ENCODE results near the gene PLGRKT.
A peak's percentile ranks its signal among the peaks of the same experiment; 100 is the strongest.
"Not testable (repeated sequence)": the region's sequence is repeated elsewhere in the genome, so short reads cannot be mapped to it uniquely, and the experiment has no call there.

PLGRKT gene

GRCh38 chr9:5466766-5467165, 29.0 kb upstream of the PLGRKT start:
- H3K4me3 ChIP-seq (ENCODE audit: control insufficient read depth, low read depth, low read length) = no peak overlapping the region
- no peak for TF ChIP-seq CTCF (conservative IDR thresholded peaks at IDR 0.05; ENCODE audit: control insufficient read depth, insufficient read depth, low read depth, low read length)
- DNase-seq (ENCODE audit: low read depth) = no peak

GRCh38 chr9:5466005-5466404, 28.3 kb upstream of the PLGRKT start:
- no peak for DNase-seq (ENCODE audit: low read depth)
- H3K4me3 ChIP-seq (ENCODE audit: control insufficient read depth, low read depth, low read length) = no peak overlapping the region
- TF ChIP-seq CTCF (conservative IDR thresholded peaks at IDR 0.05; ENCODE audit: control insufficient read depth, insufficient read depth, low read depth, low read length) = no peak

- DNase-seq (ENCODE audit: low read depth); H3K4me3 ChIP-seq (ENCODE audit: control insufficient read depth, low read depth, low read length): not testable (repeated sequence)
Observed at GRCh38 chr9:5464831-5465330, 27.2 kb upstream of the PLGRKT start.

GRCh38 chr9:5460157-5460556, 22.4 kb upstream of the PLGRKT start:
- no peak for DNase-seq (ENCODE audit: low read depth)
- no peak for TF ChIP-seq CTCF (conservative IDR thresholded peaks at IDR 0.05; ENCODE audit: control insufficient read depth, insufficient read depth, low read depth, low read length)

GRCh38 chr9:5459289-5459829, 21.6 kb upstream of the PLGRKT start:
- DNase-seq (ENCODE audit: low read depth) = no peak
- TF ChIP-seq CTCF (conservative IDR thresholded peaks at IDR 0.05; ENCODE audit: control insufficient read depth, insufficient read depth, low read depth, low read length) = no peak
- H3K4me3 ChIP-seq (ENCODE audit: control insufficient read depth, low read depth, low read length) = no peak overlapping the region

More at GRCh38 chr9:5460157-5460556, 22.4 kb upstream of the PLGRKT start:
- no peak overlapping the region for H3K4me3 ChIP-seq (ENCODE audit: control insufficient read depth, low read depth, low read length)

- no peak for TF ChIP-seq CTCF (conservative IDR thresholded peaks at IDR 0.05; ENCODE audit: control insufficient read depth, insufficient read depth, low read depth, low read length)
- DNase-seq (ENCODE audit: low read depth) = peak; percentile 79
- no peak overlapping the region for H3K4me3 ChIP-seq (ENCODE audit: control insufficient read depth, low read depth, low read length)
Observed at GRCh38 chr9:5455181-5455580, 17.5 kb upstream of the PLGRKT start.

- TF ChIP-seq CTCF (conservative IDR thresholded peaks at IDR 0.05; ENCODE audit: control insufficient read depth, insufficient read depth, low read depth, low read length) = no peak
- H3K4me3 ChIP-seq (ENCODE audit: control insufficient read depth, low read depth, low read length) = no peak overlapping the region
- DNase-seq (ENCODE audit: low read depth) = no peak
Observed at GRCh38 chr9:5453673-5454072, 15.9 kb upstream of the PLGRKT start.
